NCI-H1694 (cell line): ENCODE data around the gene RASGEF1C.

Experiments
- DNase-seq: peaks from one replicate; lab custom pipeline; 2025; lab: John Stamatoyannopoulos, UW

Gene RASGEF1C

DNA sequence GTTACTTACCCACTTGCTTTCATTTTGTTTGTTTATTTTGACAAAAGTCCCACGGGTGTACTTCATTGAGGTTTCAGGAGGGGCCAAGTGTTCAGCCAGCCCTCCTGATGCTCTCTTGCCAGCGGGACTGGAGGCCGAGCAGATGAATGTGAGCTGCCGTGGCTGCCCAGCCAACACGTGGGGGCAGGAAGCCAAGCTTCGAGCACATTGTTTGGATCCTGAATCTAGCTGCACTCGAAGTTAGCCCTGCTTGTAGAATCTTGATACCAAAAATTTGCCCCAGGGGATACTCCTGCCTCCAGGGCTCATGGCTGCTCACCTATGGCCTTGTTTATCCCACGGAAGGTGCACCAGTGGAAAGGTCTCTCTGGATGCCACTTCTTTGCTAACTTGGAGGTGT is 49.3 kb downstream of the RASGEF1C start:
- no peak for DNase-seq

DNA sequence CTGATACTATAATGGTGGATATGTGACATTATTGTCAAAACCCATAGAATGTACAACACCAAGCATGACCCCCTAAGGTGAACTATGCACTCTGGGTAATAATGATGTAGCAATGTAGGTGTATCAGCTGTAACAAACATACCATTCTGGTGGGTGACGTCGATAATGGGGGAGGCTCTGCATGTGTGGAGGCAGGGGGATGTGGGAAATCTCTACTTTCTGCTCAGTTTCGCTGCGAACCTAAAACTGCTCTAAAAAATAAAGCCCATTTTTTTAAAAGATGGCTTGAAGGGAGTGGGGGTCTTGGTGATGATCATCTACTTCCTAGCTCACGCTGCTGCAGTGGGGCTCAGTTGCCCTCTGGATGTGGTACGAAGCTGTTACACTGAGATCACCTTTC is 51.1 kb downstream of the RASGEF1C start:
- no peak for DNase-seq

DNA sequence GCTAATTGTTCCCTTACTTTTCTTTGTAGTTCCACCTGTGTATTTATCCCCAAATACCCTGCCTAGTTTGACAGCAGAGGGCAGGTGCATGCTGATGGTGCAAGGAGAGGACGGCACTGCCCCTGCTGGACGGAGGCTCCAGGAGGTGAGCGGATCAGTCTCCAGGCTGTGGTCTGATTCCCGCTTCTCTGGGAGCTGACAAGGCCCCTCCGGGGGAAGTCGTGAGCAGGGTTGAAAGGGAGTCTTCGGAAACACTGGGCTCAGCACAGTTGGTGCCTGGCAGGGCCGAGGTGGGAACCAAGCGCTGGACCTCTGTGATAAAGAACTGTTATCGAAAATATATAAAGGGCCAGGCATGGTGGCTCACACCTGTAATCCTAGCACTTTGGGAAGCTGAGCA is 52.9 kb downstream of the RASGEF1C start:
- DNase-seq = no peak

DNA sequence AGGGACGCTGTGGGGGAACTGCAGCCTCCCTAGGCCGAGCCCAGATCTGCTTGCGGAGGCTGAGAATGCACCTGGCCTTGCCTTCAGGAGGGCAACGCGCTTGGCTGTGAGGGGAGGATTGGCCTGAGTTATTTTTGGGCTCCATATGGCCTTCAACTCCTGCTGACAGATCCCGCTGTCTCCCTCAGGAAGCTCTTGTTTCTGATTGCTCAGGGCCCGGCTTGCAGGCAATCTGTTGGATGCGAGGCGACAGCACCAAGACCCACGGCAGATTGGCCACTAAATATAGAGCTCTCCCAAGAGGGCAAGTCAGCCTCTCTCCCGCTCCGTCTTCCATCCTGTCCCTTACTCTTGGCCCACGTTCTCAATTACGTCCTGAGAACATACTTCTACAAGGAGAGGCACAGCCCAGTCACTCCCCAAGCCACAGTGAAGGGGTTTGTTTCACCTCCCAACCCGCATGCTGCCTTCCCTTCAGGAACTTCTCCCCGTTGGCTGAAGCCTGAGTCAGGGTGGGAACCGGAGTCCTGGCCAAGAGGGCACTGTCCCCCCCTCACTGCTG is 53.6 kb downstream of the RASGEF1C start:
- DNase-seq = peak; percentile 73

DNA sequence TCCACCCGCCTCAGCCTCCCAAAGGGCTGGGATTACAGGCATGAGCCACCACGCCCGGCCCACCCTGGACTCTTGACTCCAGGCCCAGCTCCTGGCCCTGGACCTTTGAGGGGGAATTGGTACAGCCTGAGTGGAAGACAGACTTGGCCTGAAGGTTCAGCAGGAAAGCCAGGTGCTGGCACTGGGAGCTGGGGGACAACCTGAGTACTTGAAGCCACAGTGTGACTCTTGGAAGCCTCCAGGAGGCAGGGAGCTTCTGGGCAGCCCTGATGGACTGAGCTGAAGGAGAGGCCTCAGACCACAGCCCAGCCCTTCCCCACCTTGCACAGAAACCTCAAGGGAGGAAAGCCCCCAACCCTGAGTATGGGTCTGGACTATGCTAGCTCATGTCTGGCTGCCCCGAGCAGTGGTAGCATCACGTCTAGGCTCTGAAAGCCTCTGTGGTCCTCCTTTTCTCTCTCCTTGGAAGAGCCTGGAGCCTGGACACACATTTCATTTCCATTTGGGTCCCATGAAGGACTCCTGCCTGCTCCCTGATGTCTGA is 54.1 kb downstream of the RASGEF1C start:
- DNase-seq = no peak

DNA sequence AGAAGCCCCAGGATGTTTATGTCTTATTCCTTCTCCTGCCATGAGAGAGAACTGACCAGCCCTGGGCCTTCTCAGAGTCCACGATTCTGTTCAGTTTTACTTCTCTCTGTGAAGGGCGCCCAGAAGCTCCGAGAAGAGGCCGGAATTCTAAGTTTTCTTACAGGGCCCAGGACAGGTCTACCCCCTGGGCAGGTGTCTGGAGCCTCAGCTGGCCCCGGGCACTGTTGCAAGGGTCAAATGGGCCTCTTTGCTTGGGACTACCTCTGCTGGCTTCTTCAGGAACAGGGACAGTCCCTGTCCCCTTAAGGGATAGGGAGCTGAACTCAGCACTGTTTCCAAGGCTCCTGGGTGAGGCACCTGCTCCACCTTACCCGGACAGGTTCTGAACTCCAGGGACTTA is 55.0 kb downstream of the RASGEF1C start:
- no peak for DNase-seq

DNA sequence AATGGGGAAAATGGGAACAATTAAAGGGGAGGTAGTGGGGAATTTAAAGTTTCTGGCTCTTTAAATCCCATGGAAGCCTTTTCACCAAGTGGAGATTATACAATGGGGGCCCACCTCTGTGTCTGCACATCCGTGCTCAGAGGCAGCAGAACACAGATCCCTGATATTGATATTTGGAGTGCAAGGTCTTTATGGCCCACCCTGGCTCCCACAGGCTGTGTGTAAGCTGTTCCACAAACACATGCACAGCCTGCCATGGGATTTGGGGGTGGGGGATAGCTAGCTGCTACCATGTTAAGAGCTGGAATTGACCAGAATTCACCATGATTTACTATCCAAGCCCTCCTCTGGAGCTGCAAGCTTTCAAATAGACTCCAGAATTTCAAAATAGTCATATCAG is 55.9 kb downstream of the RASGEF1C start:
- DNase-seq = no peak

DNA sequence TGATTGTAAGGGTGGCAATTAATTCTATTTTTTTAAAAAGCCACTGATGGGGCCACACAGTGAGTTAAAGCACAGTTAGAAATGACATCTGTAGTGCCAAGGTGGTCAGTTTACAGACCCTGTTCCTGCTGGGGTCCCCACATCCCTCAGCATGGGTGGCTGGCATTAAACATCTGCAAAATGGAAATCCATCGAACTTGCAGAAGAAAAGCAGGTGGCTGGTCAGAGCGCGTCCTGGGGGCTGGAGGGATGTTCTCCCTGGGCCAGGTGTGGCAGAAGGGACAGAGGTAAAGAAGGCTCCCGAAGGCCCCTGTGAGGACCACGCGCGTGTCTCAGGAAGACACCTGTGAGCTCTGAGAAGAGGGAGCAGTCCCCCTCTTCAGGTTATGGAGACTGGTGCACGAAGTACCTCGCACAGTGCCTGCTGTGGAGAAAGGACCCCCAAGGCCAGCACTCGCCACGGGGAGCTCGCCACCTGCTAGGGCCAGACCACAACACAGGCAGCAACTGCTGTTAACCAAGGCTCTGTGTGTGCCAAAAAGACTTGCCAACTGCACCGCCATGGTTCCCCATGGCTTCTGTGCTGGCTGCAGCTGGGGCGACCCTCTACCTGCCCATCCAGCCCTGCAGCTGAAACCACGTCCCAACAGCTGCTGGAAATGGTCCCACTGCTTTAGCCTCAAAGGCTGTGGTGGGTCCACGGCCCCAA is 65.2 kb downstream of the RASGEF1C start:
- no peak for DNase-seq

DNA sequence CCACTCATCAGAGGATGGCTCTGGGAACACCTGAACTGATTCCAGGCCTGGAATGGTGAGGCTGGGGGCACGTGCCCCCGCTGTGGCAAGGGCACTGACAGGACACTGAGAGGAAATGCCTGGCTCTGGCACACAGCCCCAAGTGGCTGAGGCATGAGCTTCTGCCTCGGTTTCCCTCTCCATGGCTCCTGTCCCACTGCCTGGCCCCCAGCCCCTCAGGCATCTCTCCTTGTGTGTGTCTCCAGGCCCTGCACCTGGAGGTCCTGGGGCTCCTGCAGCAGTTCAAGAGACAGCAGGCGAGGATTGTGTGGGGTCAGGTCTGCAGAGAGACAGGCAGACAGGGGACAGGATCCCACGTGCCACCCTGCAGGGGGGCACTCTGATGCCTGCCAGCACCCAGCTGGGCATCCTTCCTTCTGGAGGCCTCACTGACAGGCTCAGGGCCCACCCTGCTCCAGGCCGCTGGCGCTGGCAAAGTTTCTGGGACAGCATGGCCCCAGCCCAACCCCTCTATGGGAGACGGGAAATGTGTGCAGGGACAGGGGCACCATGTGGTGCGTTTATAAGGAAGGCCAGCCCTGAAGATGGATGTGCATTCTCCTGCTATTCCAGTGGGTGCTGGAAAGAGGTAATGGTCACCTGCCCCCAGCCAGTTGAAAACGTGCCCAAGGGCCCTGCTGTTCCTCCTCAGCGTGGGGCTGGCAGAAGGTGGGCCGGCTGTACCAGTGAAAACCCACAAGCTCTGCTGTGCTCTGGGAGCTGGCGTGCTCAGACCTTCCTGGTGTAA is 66.0 kb downstream of the RASGEF1C start:
- no peak for DNase-seq

DNA sequence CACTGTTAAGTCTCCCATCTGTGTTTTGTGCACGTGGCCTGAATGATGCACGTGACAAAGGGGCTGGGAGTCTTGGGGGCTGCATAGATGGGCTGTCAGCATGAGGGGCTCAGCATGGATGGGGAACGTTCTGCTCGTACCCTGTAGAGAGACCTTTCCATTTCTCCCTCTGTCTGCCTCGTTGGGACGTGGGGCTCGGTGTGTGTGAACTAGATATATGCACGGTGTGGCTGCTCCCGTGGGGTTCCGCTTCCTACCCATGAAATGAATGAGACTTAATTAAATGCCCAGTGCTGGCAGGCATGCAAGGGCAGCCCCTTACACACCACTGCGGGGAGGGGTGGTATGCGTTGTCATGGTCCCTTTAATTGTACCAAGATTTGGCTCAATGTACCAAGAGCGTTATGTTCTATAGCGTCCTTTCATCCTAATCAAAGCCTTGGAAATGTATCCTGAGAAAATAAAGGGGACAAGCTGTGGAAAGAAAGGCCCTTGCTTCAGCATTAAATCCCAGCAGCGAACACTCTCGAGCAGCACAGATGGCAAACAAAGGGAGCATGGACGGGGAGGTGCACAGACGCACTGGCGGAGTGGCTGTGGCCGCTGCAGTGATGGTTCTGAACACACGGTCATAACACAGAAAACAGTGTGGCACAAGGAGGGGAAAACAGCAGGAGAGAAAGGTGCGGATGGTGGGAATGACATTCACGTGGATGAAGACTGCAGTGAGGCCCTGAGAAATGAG is 66.8 kb downstream of the RASGEF1C start:
- DNase-seq = peak; percentile 3

DNA sequence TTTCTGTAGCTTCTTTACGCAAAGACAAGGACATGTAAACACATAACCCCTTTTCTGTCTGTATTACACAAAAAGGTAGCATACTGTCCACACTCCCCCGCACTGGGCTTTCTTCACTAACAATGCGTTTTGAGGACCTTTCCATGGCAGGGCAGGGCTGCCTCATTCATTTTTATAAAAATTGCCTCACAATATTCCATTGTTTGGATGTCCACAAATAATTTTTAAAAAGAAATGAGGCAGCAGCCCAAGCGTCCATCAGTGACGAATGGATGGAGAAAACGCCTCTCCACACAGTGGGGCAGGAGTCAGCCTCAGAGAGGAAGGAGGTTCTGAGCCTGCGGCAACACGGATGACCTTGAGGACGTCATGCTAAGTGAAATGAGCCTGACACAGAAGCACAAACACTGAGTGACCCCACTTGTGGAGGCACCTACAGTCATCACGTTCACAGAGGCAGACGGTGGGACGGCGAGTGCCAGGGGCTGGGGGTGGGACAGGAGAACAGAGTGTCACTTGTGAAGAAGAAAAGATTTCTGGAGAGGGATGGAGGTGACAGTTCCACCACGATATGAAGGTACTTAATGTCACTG is 67.8 kb downstream of the RASGEF1C start:
- DNase-seq = no peak

DNA sequence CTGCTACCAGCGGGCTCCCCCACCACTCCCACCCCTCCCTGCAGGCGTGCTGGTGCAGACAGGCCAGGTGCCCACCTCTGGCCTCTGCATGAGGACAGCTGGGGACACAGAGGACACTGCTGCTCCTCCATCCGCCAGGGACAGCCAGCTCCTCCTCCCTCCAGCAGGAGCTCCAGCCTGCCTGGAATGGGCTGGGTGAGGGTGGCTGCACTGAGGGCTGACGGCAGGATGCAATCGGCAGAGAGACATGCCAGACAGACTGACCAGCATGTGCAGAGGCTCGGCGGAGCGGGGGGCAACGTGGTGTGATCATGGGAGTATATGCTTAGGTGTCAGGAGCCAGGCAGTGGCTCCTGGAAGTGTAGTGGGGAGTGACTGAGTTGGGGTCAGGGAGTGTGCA is 68.4 kb downstream of the RASGEF1C start:
- DNase-seq = no peak

DNA sequence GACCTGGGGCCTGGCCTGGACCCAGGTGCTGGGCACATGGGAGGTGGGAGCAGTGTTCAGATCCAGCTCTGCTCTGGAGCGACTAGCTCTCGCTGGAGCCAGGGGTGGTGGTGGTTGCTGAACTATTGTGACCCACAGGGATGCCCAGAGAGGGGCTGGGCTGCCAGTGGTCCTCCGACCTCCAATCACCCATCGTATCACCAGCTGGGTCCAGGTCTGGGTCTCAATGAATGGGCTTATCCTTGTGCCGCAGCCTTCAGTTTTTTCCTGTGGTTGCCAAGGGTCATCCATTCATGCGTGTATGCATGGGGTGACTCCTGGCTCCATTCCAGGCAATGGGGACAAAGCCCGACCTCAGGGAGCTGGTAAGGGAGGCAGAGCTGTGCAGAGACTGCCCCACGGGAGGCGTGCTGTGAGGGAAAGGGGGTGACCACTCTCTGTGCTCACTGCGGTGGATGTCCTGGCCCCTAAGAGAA is 68.9 kb downstream of the RASGEF1C start:
- no peak for DNase-seq

DNA sequence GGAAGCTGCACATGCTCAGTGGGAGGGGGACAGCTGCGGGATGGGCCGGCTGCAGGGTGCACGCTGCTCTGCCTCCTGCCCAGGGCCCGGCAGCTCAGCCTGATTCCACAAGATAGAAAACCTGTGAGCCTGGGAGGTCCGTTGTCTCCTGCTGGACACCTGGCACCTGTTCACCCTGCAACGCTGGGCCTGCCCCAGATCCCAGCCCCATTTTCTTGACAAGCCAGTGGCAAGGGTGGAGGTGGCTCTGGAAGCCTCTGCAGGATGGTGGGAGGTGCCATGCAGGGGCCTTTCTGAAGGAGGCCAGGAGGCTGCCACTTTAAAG is 69.3 kb downstream of the RASGEF1C start:
- DNase-seq = no peak

DNA sequence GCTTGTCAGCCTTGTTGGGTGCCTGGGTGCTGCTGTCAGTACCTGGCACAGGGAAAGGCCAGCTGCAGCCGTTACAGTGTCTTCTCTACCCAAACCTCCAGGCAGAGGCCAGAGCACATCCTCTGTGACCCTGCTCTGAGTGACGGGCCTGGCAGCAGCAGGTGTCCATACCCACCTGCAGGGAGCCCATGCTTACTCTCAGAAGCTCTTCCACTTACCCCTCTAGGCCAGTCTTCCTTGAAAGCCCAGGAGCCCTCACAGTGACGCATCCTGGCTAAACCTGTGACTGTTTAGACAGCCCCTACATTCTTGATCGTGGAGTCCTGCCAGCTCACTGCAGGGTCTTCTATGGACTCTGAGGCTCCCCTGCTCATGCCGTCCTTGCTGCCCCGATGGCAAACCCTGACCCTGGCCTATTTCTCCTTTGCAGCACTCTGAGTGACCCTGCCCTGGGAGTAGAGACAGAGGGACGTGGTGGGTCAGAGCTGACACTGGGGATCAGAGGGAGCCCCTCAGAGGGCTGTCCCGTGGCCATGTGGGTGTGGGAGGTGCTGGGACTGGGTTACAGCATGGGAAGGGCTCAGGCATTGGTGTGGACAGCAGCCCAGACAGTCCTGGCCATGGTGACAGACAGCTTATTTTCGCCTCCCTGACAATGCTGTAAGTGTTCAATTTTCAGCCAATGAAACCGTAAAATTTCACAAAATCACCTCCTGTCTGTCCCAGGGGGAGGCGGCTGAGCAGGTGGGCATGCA is 69.9 kb downstream of the RASGEF1C start:
- no peak for DNase-seq

DNA sequence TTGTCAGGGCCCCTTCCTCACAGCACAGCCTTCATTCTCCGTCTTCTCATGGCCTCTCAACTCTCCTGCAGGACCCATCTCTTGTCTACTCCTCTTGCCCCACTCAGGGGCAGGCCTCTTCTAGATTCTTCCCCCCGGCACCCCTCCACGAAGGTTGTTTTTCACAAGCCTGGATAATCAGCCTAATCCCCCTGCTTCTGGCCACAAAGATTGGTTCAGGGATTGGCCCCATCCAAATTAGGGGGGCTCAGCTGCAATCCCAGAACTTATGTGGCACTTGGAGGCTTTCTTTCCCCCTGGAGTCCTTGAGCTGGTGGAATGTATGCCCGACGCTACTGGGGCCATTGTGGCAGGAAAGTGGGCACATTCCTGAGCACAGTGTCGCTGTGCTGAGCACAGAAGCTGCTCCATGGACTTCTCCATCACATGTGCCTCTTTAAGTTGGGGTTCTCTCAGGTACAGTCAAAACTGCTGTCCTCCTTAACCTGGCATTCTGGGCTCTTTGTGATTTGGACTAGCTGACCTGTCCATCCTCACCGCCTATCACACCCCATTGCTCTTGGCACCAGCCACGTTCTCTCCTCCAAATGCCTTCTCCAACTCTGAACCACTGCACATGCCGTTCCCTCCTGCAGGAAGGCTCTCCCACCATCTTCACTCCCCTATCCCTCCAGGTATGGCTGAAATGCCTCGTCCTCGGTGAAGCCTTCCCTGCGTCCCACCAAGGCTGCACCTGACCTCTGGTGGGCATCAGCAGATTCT is 70.6 kb downstream of the RASGEF1C start:
- no peak for DNase-seq

DNA sequence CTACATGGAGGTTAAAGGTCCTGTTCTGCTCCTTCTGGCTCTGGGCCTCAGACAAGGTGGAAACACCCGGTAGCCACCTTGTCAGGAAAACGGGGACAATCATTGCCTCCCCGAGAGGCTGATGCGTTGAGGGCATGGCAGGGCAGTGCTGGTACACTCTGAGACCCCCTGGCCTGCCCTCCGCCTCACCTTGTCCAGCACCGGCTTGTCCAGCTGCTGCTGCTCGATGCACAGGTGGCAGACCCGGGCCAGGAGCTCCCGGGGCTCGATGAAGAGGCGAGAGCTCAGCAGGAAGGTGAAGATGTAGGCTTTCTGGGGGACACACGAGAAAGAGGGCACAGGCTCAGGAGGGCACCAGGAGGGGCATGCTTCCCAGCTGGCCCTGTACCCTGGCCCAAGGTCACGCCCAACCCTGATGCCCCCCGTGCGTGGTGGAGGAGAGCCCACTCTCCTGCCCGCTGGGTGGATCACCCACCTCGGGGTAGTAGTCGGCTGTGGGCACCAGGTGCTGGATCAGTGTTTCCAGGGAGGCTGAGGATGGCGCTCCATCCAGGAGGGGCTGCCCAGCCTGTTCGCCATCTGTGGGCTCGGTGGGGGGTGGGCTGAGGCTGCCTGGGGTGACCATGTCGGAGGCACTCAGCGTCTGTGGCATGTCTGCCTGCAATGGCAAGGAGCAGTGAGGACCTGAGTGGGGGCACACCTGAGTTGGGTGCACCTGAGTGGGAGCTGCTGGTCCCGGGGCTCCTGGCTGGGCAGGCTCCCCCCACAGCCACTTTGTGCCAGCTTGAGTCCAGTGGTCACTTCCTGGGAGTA is 71.4 kb downstream of the RASGEF1C start:
- DNase-seq = no peak

DNA sequence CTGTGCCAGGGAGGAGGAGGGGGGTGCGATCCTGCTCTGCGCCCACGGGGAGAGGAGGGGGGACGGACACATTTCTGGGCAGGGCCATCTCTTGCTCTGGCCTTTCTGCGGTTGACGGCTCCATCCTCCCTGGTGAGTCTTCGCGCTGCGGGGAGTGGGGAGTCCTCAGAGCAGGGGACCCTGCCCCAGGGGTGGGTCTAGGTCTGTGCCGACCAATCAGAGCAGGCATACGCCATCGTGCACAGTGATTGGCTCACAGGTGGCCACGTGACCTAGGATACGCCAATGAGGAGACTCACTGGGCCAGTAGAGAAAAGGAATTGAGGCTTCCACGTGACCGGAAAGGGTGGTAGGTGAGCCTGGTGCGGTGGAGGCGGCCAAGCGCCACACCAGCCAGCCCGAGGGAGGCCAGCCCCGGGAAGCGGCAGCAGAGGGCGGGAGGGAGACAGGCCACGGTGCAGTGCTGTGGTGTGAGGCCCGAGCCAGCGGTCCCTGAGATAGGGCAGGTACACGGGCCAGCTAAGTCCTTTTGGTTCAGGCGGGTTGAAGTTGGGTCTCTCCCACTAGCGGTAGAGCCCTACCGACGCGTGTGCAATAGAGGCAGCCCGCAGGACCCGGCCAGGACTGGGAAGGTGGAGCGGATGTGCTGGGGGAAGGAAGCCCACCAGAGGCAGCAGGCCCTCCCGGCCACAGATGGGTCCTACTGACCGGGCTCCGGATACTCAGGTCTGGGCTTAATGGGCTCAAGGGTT is 72.2 kb downstream of the RASGEF1C start:
- no peak for DNase-seq
